Hepatocyte (in vitro differentiated cells): ENCODE data around the gene TBCA.

Source experiments
- CTCF ChIP-seq: fragments of 200-600 bp; sonication (generic); IDR thresholded peaks from 2 replicates; pipeline ENCODE4 v1.5.1; 2016; ENCODE audit warnings: antibody characterized with exemption, mild to moderate bottlenecking; ENCODE audit not compliant: poor library complexity
- EZH2 ChIP-seq: fragments of 200-600 bp; sonication (generic); IDR thresholded peaks from 2 replicates; pipeline ENCODE4 v1.6.1; 2016; ENCODE audit warnings: antibody characterized with exemption, mild to moderate bottlenecking, borderline replicate concordance
- EZH2phosphoT487 ChIP-seq: fragments of 200-600 bp; sonication (generic); IDR thresholded peaks from one replicate; pipeline ENCODE4 v1.6.1; 2018; ENCODE audit warnings: antibody characterized with exemption, mild to moderate bottlenecking, low read depth, moderate library complexity; ENCODE audit not compliant: unreplicated experiment, severe bottlenecking

DNA sequence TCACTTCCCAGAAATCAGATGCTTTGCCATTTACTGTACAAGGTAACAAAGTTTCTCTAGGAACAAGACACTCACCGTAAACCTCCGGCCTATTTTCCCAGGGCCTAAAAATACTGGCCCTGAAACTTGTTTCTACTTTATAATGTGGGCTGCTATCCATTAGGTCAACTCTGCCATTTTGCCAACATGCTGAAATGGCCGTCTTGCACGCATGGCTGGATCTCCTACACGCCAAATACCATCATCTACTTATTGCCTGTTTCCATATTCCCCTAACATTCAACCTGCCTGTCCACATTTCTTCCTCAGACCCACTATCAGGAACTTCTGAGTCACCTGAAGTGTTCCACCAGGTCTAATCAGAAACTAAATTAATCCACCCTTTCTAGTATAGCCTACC lies 4.7 kb downstream of the TBCA start:
- TF ChIP-seq CTCF (no peak), EZH2 (no peak), EZH2phosphoT487 (no peak)
